GM12878 (cell line): ENCODE results near the gene SETDB1.

Source experiments
- CBX3 ChIP-seq: fragments of 200-600 bp; sonication (generic); IDR thresholded peaks from 2 replicates; pipeline ENCODE4 v1.6.1; 2016; ENCODE audit warnings: low read depth, borderline replicate concordance
- HDAC2 ChIP-seq: fragments of 200-600 bp; sonication (generic); IDR thresholded peaks from 2 replicates; pipeline ENCODE4 v1.6.1; 2017
- ZNF384 ChIP-seq: IDR thresholded peaks from 2 replicates; pipeline ENCODE4 v1.6.1; 2012; ENCODE audit warnings: low read depth, mild to moderate bottlenecking, low read length, improper control_type of control experiment, borderline replicate concordance
- TF ChIP-seq, protein P1 (sequence below), 3 experiments: IDR thresholded peaks in 2 of 3; conservative IDR thresholded peaks in 1 of 3; 2 replicates each; pipeline ENCODE4 v1.5.1; 2011; ENCODE audit warnings: low read depth in 3 of 3, low read length in 3 of 3, mild to moderate bottlenecking in 3 of 3, control low read depth in 2 of 3, moderate library complexity in 2 of 3, inconsistent platforms in 1 of 3, mixed read lengths in 1 of 3; ENCODE audit not compliant: control insufficient read depth in 2 of 3, insufficient read depth in 1 of 3; ENCODE audit errors: extremely low read depth in 1 of 3

DNA sequence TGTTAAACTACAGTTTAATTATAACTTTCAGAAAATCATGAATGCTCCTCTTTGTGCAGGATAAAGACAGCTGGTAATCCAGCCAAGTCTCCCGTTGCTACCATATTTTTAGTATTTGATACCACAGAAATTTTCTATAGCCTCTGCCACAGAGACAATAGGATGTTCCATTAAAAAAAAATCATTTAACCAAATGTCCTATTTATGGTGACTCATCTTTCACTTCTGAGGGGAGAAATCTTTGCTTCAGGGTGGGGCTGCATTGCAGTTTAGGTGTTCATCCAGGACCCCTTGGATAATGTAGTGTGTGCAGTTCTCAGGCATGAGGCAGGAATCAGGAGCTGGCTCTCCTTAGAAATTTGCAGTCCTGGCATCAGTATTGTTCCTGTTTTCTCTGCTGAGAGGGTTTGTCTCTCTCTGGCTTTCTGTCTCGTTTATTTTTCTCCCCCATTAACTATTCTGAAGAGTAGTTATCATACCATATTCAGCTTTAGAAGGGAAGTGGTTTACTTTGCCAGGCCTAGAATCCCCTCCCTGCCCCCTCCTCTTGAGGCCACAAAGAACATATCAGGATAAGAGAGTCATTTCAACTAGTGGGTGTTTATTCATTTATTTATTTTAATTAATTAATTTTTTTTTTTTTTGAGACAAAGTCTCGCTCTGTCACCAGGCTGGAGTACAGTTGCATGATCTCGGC lies 85.1 kb downstream of the SETDB1 start:
- TF ChIP-seq, protein P1, sequence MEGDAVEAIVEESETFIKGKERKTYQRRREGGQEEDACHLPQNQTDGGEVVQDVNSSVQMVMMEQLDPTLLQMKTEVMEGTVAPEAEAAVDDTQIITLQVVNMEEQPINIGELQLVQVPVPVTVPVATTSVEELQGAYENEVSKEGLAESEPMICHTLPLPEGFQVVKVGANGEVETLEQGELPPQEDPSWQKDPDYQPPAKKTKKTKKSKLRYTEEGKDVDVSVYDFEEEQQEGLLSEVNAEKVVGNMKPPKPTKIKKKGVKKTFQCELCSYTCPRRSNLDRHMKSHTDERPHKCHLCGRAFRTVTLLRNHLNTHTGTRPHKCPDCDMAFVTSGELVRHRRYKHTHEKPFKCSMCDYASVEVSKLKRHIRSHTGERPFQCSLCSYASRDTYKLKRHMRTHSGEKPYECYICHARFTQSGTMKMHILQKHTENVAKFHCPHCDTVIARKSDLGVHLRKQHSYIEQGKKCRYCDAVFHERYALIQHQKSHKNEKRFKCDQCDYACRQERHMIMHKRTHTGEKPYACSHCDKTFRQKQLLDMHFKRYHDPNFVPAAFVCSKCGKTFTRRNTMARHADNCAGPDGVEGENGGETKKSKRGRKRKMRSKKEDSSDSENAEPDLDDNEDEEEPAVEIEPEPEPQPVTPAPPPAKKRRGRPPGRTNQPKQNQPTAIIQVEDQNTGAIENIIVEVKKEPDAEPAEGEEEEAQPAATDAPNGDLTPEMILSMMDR (IDR thresholded peaks at IDR 0.05 in 2 of 3, conservative IDR thresholded peaks at IDR 0.05 in 1 of 3; ENCODE audit: control insufficient read depth in 2 of 3, extremely low read depth in 1 of 3, insufficient read depth in 1 of 3, low read depth in 3 of 3, low read length in 3 of 3), result no peak
- TF ChIP-seq HDAC2, result no peak
- no peak for TF ChIP-seq ZNF384
- TF ChIP-seq CBX3, result no peak
